ENCODE results near the gene LRP1B. TPM values are rescaled to one million over a fixed set of nuclear protein-coding genes. Genes with fewer than 3 reads are reported as not detected.

The LRP1B gene
- total RNA-seq, 1 donor from 2014 or later: 0.12 TPM

GRCh38 chr2:140539242-140539875 is 1591.5 kb downstream of the LRP1B start:
- H3K4me3 ChIP-seq (ENCODE audit: low read depth, low read length): no peak overlapping the region
- DNase-seq (ENCODE audit: low read depth): no peak
- TF ChIP-seq CTCF (conservative IDR thresholded peaks at IDR 0.05; ENCODE audit: low read depth, low read length): no peak

- H3K4me3 ChIP-seq (ENCODE audit: low read depth, low read length): no peak overlapping the region
- no peak for DNase-seq (ENCODE audit: low read depth)
- no peak for TF ChIP-seq CTCF (conservative IDR thresholded peaks at IDR 0.05; ENCODE audit: low read depth, low read length)
Measured at GRCh38 chr2:140529706-140530105, 1601.1 kb downstream of the LRP1B start.

GRCh38 chr2:140528982-140529381 is 1601.8 kb downstream of the LRP1B start:
- no peak for TF ChIP-seq CTCF (conservative IDR thresholded peaks at IDR 0.05; ENCODE audit: low read depth, low read length)
- H3K4me3 ChIP-seq (ENCODE audit: low read depth, low read length): no peak overlapping the region
- no peak for DNase-seq (ENCODE audit: low read depth)

- no peak for TF ChIP-seq CTCF (conservative IDR thresholded peaks at IDR 0.05; ENCODE audit: low read depth, low read length)
- DNase-seq (ENCODE audit: low read depth): peak; percentile 82
- H3K4me3 ChIP-seq (ENCODE audit: low read depth, low read length): no peak overlapping the region
Measured at GRCh38 chr2:140526575-140526974, 1604.2 kb downstream of the LRP1B start.

- no peak overlapping the region for H3K4me3 ChIP-seq (ENCODE audit: low read depth, low read length)
- DNase-seq (ENCODE audit: low read depth): no peak
- no peak for TF ChIP-seq CTCF (conservative IDR thresholded peaks at IDR 0.05; ENCODE audit: low read depth, low read length)
Measured at GRCh38 chr2:140512106-140512505, 1618.7 kb downstream of the LRP1B start.

GRCh38 chr2:140509765-140510164 is 1621.1 kb downstream of the LRP1B start:
- no peak overlapping the region for H3K4me3 ChIP-seq (ENCODE audit: low read depth, low read length)
- no peak for DNase-seq (ENCODE audit: low read depth)
- no peak for TF ChIP-seq CTCF (conservative IDR thresholded peaks at IDR 0.05; ENCODE audit: low read depth, low read length)

- no peak for DNase-seq (ENCODE audit: low read depth)
- TF ChIP-seq CTCF (conservative IDR thresholded peaks at IDR 0.05; ENCODE audit: low read depth, low read length): no peak
- no peak overlapping the region for H3K4me3 ChIP-seq (ENCODE audit: low read depth, low read length)
Measured at GRCh38 chr2:140508756-140509155, 1622.1 kb downstream of the LRP1B start.

Measured in epithelial cell of proximal tubule (primary cell).